ENCODE measurements around the gene PTPA.

PTPA gene

DNA sequence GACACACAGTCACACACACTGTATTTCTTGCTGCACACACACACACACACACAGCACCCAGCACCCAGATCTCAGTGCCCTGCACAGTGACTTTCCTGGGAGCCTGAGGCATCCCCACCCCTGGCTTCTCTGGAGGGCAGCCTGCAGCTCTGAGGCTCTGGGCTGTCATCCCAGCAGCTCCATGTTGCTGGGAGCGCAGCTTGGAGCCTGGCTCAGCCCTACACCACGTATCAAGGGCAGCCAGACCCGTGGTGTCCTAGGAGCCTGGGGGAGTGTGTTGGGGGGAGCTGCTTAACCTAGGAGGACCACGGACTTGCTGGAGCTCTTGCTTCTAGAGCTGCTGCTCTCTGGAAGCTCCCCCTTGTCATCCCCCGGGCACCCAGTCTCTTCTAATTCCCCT is 61.6 kb downstream of the PTPA start:
- Histone ChIP-seq H3K4me2 (ENCODE audit: low read length) (no peak overlapping the region), H3K27ac (ENCODE audit: low read length) (no peak overlapping the region), H3K4me3 (ENCODE audit: low read length) (no peak overlapping the region), H3K9ac (ENCODE audit: low read length) (no peak overlapping the region), H3K79me2 (ENCODE audit: low read length) (no peaks in the 10 kb centered on the region), H4K20me1 (ENCODE audit: insufficient read depth, low read length) (no peaks in the 10 kb centered on the region), H3K9me3 (ENCODE audit: insufficient read depth, low read length) (no peaks in the 10 kb centered on the region), H3K27me3 (ENCODE audit: low read depth, low read length) (peaks cover 46% of the 10 kb centered on the region), H3K36me3 (replicated peaks; ENCODE audit: low read depth, low read length) (no peaks in the 10 kb centered on the region), H3K4me1 (ENCODE audit: low read length) (peaks cover 12% of the 10 kb centered on the region; the same call in 1 of the 2 replicates), H2AFZ (ENCODE audit: low read depth, low read length) (no peak overlapping the region)
- TF ChIP-seq EZH2phosphoT487 (IDR thresholded peaks at IDR 0.05; ENCODE audit: low read depth) (no peak), CTCF (IDR thresholded peaks at IDR 0.05; ENCODE audit: low read depth, low read length) (no peak)

- no peak overlapping the region for H2AFZ ChIP-seq (ENCODE audit: low read depth, low read length)
- H4K20me1 ChIP-seq (ENCODE audit: insufficient read depth, low read length) = no peaks in the 10 kb centered on the region
- H3K9me3 ChIP-seq (ENCODE audit: insufficient read depth, low read length) = no peaks in the 10 kb centered on the region
- H3K4me2 ChIP-seq (ENCODE audit: low read length) = peak overlapping the region; percentile 100
- H3K27me3 ChIP-seq (ENCODE audit: low read depth, low read length) = peaks cover 48% of the 10 kb centered on the region
- TF ChIP-seq CTCF (IDR thresholded peaks at IDR 0.05; ENCODE audit: low read depth, low read length) (no peak), EZH2phosphoT487 (IDR thresholded peaks at IDR 0.05; ENCODE audit: low read depth) (no peak)
- H3K79me2 ChIP-seq (ENCODE audit: low read length) = no peaks in the 10 kb centered on the region
- peaks cover 12% of the 10 kb centered on the region; the same call in 1 of the 2 replicates for H3K4me1 ChIP-seq (ENCODE audit: low read length)
- H3K9ac ChIP-seq (ENCODE audit: low read length) = no peak overlapping the region; the same call in 1 of the 2 replicates
- H3K27ac ChIP-seq (ENCODE audit: low read length) = no peak overlapping the region
- peak overlapping the region; percentile 79 for H3K4me3 ChIP-seq (ENCODE audit: low read length)
- H3K36me3 ChIP-seq (replicated peaks; ENCODE audit: low read depth, low read length) = no peaks in the 10 kb centered on the region
Measured at GRCh38 chr9:129173296-129174101, 62.3 kb downstream of the PTPA start.

GRCh38 chr9:129174102-129174723 is 63.0 kb downstream of the PTPA start:
- Histone ChIP-seq H3K9me3 (ENCODE audit: insufficient read depth, low read length) (no peaks in the 10 kb centered on the region), H3K27ac (ENCODE audit: low read length) (no peak overlapping the region), H2AFZ (ENCODE audit: low read depth, low read length) (peak overlapping the region; percentile 77), H3K4me3 (ENCODE audit: low read length) (peak overlapping the region; percentile 79), H3K27me3 (ENCODE audit: low read depth, low read length) (peaks cover 49% of the 10 kb centered on the region), H3K79me2 (ENCODE audit: low read length) (no peaks in the 10 kb centered on the region), H3K9ac (ENCODE audit: low read length) (peak overlapping the region; percentile 57), H4K20me1 (ENCODE audit: insufficient read depth, low read length) (no peaks in the 10 kb centered on the region), H3K4me2 (ENCODE audit: low read length) (peak overlapping the region; percentile 100), H3K36me3 (replicated peaks; ENCODE audit: low read depth, low read length) (no peaks in the 10 kb centered on the region), H3K4me1 (ENCODE audit: low read length) (peaks cover 12% of the 10 kb centered on the region; the same call in 1 of the 2 replicates)
- peak; percentile 92 for TF ChIP-seq CTCF (IDR thresholded peaks at IDR 0.05; ENCODE audit: low read depth, low read length)
- no peak for TF ChIP-seq EZH2phosphoT487 (IDR thresholded peaks at IDR 0.05; ENCODE audit: low read depth)
